Right renal cortex interstitium (tissue), 3 donors: Measurements from ENCODE around the gene CD177. TPM values are rescaled to one million over a fixed set of nuclear protein-coding genes. Genes with fewer than 3 reads are reported as not detected.
"Not testable (repeated sequence)": the region's sequence is repeated elsewhere in the genome, so short reads cannot be mapped to it uniquely, and the experiment has no call there.

Source experiments
- DNase-seq, 3 donors: peaks; one replicate each; pipeline ENCODE4 v3.0.0-alpha.2; 2013; ENCODE audit warnings: low read depth in 3 of 3, low spot score in 2 of 3
- polyA plus RNA-seq, 3 donors: library from polyadenylated mRNA; unstranded; fragments of 120-200 nt; gene quantifications; one replicate each; pipeline ENCODE4 v1.2.1, GENCODE V29; 2013; ENCODE audit not compliant: insufficient read length in 3 of 3

Gene CD177
- polyA plus RNA-seq, 3 donors, result 0.28 to 0.40 TPM; not detected in 1

DNA sequence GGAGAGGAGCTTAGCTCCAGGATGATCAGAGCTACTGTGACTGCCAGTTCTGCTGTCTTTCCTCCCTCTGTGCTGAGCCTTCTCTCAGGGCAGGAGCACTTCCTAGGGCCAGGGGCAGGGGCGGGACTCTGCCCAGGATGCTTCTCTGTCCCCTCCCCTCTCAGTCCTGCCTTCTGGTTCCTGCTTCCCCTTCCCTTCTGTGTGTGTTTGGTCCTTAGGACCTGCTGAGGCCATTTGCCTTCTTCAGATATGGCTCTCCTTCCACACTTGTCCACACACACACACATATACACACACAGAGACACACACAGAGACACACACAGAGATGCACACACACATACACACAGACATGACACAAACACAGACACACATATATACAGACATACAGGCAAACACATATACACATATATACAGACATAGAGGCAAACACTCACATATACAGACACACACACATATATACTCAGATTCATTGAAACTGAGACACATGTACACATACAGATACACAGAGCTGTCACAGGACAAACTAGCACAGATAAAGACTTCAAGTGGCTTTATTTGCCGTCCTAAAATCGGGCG is 22.0 kb upstream of the CD177 start:
- no peak for DNase-seq

DNA sequence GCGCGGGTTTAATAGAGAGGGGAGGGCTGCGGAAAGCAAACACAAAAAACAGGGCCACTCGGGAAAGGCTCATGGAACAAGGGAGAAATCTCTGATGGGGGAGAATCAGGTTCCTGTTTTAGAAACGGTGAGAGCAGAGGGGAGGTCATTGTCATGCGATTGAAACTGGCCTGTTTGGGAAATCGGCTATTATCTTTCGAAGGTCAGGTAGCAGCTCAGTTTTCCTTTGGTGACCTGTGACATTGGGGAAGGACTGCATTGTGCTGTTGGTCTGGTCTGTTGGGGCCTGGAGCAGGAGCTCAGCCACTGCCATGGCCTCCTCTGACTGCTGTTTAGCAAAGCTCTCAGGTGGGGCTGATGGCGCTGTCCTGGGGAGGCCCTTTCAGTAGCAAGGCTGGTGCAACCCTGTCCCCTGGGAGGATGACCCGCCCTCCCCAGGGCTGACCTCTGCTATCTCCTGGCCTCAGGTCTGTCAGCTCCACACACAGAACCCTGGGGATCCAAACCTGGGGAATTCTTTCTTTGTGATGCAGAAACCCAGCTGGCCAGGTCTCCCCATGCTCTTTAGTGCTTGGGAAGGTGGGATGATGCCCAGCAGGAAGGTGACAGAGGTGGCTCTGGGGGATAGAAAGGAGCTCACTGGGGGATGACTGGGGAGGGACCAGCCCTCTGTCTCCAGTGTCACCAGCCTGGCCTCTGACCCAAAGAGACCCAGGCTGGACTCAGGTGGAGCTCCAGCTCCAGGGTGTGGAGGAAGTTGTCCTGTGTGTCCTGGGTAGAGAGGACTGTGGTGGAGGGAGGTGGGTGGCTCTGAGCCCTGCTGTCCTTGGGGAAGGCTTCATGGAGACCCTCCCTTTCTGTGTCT is 21.2 kb upstream of the CD177 start:
- DNase-seq, result no peak

DNA sequence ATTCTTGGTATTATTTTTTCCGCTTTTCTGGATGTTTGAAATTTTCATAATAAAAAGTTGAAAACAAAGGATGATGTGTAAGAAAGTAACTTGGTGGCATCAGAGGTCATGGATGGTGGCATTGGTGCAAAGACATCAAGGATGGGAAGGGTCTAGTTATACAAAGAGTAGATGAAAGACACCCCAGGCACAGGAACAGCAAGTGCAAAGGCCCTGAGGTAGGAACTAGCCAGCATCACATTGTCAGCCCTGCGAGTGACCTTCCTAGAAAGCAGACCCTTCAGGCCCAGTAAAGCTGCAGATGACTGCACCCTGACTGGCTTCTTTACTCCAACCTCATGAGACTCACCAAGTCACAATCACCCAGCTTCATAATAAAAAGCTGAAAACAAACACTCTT is 17.0 kb upstream of the CD177 start:
- DNase-seq, result not testable (repeated sequence)

DNA sequence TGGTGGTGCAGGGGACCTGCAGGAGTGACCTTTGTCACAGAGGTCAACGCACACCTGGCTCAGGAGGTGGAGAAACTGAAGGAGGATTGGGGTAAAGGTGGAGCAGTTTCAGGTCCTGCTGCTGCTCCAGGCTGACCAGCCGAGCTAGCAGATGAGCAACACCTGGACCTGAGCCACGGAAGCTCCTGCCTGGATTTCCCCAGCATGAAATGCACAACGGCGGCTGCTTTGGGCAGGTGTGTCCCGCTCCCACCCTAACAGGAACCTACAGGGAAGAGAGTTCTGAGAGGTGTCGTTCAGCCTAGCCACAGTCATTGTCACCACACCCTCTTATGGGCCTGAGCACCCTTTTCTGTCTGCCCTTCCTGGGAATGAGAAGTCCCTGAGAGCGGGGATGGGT is 15.7 kb upstream of the CD177 start:
- DNase-seq, result no peak

DNA sequence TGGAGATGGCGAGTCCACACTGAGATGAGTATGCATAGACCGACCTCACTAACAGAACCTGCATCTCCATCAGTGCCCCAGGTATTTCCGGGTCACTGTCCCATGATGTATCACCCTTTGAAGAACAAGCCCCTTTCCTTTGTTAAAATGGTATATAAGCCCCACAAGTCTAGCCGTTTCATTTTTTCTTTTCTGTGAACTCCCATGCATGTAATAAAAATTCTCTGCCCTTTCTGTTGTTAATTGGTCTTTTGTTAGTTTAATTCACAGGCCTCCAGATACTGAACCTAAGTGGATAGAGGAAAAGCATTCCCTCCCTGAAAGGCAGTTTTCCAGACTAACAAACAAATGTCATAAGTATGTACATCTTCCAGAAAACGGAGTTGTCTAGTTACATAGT is 15.0 kb upstream of the CD177 start:
- no peak for DNase-seq

DNA sequence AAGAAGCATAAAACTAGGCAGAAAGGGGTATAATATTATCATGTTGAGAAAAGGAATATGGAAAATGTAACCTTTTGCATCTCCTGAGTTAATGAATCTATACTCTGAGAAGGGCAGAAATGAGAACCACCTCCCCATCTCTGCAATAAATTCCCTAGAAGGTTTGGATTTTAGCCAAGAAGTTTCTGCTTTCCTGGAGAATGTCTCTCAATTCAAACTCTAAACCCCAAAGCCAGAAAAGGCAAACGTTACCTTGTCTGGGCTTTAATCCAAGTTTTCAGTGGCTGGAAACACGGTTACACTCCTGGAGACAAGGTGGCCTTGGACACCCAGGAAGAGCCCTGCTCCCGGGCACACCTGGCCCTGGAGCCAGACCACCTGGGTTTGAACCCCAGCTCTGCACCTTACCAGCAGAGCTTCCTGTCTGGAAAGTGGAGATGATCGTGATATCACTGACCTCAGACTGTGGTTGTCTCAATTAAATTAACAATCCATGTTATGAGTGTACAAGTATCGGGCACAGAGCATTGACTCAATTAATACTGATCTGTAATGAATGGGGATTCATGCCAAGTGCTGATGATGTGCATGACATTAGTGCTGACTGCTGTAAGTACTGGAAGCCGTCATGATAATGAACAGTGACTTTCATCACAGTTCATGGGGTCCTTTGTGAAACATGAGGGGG is 14.1 kb upstream of the CD177 start:
- not testable (repeated sequence) for DNase-seq

DNA sequence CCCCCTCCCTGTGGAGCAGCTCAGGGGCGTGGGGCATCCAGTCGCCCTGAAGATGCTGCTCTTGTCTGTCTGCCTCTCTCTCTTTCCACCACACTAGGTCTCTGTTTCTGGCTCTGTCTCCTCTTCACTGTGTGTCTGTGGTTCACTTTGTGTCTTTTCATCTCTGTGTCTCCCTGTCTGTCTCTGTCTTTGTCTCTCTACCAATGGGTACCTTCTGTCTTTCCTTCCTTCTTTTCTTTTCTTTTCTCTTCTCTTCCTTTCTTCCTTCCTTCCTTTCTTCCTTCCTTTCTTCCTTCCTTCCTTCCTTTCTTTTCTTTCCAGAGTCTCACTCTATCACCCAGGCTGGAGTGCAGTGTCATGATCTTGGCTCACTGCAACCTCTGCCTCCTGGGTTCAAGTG is 13.4 kb upstream of the CD177 start:
- DNase-seq, result not testable (repeated sequence)

DNA sequence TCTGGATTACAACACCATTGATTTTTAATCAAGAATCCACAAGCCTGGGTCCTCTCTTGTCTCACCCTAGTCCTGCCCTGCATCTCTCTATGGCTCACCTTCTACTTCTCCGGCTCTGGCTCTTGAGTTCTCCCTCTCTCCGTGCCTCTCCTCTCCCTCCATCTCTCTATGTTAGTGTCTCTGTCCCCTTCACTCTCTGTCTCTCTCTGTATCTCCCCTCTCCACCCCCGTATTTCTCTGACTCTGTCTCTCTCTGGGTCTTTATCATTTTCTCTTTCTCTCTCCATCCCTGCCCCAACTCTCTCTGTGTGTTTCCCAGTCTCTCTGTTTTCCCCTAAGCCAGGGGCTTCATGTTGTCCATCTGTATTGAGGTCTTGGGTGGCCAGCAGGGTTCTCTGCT is 12.4 kb upstream of the CD177 start:
- DNase-seq, result not testable (repeated sequence)

DNA sequence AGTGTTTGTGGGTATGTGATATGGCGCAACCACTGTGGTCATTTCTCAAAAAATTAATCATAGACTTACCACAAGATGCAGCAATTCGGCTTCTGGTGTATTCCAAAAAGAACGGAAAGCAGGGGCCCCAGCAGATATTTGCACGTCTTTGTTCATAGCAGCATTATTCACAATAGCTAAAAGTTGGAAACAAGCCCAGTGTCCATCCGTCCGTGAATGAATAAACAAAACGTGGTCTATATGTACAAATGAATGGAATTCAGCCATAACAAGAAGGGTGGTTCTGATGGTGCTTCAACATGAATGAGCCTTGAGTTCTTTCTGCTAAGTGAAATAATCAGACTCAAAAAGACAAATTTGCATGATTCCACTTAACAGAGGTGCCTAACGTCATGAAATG is 11.4 kb upstream of the CD177 start:
- DNase-seq, result not testable (repeated sequence)

DNA sequence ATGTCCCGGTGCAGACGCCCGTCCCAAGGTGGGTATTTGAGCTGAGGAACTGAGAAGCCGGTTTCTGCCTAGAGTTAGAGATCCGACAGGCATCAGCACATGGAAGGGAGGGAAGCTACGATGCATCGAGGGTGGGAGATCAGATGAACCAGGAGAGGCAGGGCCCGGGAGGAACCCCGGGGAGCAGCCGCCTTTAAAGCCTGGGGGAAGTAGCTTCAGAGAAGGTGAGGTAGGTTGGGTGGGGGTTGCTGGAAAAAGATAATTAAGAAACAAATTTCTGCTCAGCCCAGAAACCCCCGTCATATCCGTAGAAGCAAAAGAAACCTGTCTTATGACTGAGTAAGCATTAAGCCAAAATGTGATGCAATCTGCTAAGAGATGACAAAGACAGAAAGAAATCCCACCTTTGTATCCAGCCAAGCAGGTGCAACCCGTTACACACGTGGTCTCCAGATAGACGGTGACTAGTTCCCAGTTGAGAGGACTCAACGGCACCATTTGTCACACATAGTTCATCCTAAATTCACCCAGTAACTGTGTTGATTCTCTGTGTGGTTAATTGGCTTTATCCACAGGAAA is 9.1 kb upstream of the CD177 start:
- DNase-seq, result not testable (repeated sequence)

DNA sequence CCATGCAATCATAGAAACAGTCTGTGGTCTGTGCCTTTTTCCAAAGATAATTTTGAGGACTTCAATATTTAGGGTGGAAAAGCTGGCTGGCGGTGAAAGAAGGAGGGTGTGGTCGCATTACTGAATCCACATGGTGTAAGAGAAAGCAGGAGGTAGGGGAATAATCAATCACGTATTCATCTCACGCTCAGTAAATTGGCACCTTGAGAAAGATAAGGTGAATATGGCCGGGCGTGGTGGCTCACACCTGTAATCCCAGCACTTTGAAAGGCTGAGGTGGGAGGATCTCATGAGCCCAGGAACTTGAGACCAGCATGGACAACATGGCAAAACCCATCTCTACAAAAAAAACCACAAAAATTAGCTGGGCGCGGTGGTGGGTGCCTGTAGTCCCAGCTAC is 3.7 kb upstream of the CD177 start:
- DNase-seq, result not testable (repeated sequence)

DNA sequence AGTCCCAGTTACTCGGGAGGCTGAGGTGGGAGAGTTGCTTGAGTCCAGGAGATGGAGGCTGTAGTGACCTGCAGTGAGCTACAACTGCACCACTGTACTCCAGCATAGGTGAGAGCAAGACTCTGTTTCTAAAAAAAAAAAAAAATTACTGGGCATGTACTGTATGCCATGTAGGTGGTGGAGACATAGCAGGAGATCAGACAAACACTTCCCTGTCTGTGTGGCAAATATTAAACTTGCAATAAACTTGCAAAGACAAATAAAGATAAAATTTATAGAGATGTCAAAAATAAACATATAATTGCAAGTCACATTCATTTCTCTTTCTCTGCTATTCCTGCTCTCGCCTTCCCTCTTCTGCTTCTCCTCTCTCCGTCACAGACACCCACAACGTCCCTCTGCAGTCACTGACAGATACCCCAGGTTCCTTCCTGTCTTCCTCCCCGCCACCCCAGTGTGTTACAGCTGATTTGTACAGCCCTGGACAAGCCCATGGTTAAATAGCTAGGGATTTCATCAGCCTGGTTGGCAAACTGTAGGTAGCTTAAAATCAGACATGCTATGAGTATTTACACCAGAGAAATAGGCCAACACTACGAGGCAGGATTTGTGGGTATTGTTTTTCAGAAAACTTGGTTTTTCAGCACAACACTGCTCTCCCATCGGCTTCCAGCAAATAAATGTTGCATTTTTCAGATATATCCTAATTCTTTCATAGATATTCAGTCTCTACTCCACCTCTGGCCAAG is 1.3 kb upstream of the CD177 start:
- no peak for DNase-seq

DNA sequence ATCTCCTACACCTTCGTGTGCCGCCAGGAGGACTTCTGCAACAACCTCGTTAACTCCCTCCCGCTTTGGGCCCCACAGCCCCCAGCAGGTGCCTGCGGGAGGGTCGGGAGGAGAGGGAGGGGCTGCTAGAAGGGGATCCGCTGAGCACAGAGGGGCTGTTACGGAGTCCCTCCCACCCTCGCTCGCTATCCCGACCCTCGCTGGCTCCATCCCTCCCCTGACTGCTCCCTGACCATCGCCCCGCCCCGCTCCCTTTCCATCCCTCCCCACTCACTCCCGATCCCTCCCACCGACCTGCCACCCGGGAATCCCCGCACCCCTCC is 780 bp downstream of the CD177 start:
- DNase-seq, result no peak

DNA sequence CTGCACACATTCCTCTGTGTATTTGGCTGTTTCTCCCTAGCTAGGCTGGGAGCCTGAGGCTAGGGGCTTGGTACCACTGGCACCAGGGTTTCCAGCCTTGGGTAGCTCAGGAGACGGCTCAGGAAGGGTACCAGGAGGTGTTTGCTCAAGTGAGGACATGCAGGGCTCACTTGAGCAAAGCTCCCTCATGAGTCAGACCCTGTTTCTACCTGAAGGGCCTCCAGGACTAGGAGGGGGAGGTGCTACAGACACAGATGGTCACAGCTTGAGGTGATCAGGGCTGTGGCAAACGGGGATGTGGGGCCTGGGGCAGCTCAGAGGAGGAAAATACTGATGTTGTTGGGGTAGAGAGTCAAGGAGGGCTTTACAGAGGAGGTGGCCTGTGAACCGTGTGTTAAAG is 3.3 kb downstream of the CD177 start:
- DNase-seq, result not testable (repeated sequence)

DNA sequence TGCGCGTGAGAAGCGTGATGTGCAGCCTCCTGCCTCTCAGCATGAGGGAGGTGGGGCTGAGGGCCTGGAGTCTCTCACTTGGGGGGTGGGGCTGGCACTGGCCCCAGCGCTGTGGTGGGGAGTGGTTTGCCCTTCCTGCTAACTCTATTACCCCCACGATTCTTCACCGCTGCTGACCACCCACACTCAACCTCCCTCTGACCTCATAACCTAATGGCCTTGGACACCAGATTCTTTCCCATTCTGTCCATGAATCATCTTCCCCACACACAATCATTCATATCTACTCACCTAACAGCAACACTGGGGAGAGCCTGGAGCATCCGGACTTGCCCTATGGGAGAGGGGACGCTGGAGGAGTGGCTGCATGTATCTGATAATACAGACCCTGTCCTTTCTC is 8.7 kb downstream of the CD177 start:
- DNase-seq, result no peak

DNA sequence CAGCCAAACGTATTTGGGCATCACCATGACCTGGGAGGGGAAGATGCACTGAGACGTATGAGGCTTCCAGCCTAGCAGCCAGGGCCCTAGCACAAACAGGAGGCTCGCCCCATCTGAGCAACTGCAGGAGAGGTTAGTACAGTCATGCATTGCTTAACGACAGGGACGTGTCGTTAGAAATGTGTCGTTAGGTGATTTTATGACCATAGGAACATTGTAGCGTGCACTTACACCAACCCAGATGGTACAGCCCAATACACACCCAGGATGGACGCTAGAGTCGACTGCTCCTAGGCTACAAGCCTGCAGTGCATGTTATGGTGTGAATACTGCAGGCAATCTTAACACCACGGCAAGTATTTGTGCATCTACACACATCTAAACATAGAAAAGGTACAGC is 9.3 kb downstream of the CD177 start:
- DNase-seq, result no peak

DNA sequence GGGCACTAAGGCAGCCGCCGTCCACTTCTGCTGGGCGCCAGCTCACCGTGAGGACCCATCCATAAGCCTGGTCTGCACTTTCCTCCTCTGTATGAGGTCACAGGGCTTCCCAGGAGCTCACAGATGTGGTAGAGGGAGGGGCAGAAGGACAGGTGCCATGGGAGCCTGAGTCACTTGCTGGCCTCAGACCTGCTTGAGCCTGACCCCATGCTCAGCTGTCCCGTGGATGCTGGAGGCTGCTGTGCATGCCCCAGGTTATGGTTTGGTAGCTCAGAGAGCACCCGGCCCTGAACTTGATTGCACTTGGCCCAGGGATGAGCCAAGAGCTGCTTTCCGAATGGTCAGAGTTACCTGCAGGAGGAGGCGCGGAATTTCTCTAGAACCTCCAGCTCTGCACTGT is 12.2 kb downstream of the CD177 start:
- DNase-seq, result not testable (repeated sequence)

DNA sequence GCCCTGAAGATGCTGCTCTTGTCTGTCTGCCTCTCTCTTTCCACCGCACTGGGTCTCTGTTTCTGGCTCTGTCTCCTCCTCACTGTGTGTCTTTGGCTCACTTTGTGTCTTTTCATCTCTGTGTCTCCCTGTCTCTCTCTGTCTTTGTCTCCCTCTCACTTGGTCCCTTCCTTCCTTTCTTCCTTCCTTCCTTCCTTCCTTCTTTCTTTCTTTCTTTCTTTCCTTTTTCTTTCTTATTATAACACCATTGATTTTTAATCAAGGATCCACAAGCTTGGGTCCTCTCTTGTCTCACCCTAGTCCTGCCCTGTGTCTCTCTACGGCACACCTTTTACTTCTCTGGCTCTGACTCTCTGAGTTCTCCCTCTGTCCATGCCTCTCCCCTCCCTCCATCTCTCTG is 14.3 kb downstream of the CD177 start:
- DNase-seq, result no peak

DNA sequence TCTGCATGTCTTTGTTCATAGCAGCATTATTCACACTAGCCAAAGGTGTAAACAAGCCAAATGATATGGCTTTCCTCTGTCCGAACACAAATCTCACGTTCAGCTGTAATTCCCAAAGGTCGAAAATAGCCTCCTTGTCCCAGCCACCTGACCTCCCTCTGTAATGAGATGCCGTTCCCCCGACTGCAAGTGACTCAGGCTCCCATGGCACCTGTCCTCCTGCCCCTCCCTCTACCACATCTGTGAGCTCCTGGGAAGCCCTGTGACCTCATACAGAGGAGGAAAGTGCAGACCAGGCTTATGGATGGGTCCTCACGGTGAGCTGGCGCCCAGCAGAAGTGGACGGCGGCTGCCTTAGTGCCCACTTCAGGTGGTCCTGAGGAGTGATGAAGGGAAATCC is 15.4 kb downstream of the CD177 start:
- DNase-seq, result not testable (repeated sequence)

DNA sequence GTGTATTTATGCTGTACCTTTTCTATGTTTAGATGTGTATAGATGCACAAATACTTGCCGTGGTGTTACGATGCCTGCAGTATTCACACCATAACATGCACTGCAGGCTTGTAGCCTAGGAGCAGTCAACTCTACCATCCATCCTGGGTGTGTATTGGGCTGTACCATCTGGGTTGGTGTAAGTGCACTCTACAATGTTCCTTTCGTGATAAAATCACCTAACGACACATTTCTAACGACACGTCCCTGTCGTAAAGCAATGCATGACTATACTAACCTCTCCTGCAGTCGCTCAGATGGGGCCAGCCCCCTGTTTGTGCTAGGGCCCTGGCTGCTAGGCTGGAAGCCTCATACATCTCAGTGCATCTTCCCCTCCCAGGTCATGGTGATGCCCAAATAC is 18.4 kb downstream of the CD177 start:
- no peak for DNase-seq

DNA sequence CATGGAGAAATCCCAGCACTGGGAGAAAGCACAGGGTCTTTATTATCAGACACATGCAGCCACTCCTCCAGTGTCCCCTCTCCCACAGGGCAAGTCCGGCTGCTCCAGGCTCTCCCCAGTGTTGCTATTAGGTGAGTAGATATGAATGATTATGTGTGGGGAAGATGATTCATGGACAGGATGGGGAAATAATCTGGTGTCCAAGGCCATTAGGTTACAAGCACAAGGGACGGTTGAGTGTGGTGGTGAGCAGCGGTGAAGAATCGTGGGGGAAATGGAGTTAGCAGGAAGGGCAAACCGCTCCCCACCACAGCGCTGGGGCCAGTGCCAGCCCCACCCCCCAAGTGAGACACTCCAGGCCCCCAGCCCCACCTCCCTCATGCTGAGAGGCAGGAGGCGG is 19.0 kb downstream of the CD177 start:
- DNase-seq, result no peak
